Activated CD4-positive, alpha-beta T cell treated with anti-CD3 and anti-CD28 coated beads, Interleukin-2, amount 50 U/mL, for 4 hours (primary cell): ENCODE results near the gene GPR61.

Source experiments
- DNase-seq, 2 experiments: peaks; one replicate each; pipeline ENCODE4 v3.0.0-alpha.2; 2020

The GPR61 gene, protein sequence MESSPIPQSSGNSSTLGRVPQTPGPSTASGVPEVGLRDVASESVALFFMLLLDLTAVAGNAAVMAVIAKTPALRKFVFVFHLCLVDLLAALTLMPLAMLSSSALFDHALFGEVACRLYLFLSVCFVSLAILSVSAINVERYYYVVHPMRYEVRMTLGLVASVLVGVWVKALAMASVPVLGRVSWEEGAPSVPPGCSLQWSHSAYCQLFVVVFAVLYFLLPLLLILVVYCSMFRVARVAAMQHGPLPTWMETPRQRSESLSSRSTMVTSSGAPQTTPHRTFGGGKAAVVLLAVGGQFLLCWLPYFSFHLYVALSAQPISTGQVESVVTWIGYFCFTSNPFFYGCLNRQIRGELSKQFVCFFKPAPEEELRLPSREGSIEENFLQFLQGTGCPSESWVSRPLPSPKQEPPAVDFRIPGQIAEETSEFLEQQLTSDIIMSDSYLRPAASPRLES

DNA sequence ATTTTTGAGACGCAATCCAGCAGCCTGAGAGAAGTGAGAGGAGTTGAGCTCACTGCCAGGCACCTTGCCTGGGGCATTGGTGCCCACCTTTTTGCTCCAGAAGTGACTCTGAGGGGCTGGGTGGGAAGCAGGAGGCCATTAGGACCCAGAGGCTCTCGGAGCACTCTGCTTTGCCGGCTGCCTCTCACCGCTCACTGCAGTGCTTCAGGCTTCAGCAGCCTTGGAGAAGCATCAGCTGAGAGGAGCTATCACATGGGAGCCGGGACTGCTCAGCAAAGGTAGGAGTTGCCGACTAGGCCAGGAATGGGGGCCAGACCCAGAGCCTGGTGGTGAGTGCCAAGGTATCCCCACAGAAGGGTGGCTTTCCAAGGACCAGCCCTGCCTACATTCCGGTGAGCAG lies at the start of gene GPR61:
GPR61 (plus strand) TSS at position 197 of the 400 bp plus-strand sequence. CDS start 3,151 bp downstream, outside the sequence.
- DNase-seq: no peak

DNA sequence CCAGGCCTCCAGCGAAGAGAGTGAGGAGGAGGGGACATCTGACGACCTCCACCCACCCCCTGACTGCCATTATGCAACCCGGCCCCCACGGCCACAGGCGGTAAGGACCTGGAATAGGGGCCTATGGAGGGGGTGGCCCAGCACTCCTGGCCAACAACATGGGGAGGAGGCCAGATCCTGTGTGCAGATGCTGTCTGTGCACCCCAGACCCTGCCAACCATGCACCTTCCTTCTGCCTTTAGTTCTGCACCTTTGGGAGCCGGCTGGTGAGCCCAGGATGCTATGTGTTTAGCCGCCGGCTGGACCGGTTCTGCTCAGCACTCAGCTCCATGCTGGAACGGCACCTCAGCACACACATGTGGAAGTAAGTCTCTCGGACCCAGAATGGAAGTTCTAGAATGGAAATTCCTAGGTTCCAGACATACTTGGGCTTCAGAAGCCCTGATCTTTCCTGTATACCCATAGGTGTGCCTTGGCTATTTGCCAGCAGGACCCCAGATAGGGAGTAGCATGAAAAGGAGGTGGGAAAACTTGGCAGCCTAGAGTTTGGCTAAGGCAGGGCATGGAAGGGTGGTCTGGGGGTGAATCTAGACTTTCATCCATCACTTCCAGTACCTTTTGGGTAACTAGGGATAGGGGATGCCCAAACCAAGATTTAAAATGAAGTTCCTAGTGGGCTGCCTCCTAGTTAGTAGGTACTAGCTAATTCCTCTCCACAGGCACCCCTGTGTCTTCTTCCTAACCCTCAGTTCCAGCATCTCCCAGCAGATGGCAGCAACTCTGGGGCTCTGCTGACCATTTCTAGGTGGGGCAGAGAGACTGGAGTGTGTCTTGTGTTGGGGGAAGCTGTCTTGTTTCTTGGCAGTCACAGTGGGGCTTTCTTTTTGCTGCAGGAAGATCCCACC lies 49.4 kb upstream of the GPR61 start:
- DNase-seq: peak; percentile 76 to 79

DNA sequence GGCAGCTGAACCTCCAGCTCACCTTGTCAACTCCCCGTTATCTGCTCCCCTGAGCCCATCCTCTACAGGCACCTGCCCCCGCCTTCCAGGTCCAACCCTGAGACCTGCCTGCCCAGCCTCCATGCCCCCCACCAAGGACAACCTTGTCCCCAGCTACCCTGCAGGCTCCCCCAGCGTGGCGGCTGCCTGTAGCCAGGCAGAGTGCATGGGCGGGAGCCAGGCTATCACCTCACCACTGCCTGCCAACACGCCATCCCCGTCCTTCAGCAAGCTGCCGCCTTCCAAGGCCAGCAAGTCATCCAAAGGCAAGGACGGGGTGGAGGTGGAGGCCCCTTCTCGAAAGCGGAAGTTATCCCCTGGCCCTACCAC lies 48.8 kb upstream of the GPR61 start:
- no peak for DNase-seq

DNA sequence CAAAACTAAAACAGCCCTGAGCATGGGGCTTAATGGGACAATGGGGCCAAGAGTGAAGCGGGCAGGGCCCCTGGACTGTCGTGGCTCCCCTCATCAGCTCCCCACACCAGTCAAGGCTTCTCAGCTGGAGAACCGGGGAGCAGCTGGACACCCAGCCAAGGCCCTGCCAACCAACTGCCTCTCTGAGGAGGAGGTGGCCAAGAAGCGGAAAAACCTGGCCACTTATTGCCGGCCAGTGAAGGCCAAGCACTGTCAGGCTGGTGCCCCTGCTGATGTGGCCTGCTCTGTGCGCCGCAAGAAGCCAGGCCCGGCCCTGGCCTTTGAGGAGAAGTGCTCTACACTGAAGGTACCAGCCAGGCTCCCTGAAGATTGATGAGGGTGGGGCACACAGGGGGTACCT lies 48.3 kb upstream of the GPR61 start:
- DNase-seq: no peak

DNA sequence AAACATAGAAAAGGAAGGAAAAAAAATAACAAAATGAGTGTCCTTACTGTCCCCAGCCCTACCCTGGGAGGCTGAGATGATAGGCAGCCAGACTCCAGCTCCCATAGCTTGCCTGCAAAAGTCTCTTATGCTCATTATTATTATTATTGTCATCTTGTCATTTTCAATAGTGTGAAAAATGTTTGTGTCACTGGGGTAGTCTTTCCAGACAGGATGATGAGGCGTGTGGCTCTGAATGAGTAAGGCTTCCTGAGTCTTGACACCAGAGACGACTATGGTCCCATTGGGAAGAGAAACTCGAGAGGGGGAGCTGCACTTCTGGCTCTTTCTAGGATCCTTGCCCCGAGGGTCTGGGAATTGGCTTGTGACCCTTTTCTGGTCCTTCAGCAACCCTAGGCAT lies 46.9 kb upstream of the GPR61 start:
- DNase-seq: no peak

DNA sequence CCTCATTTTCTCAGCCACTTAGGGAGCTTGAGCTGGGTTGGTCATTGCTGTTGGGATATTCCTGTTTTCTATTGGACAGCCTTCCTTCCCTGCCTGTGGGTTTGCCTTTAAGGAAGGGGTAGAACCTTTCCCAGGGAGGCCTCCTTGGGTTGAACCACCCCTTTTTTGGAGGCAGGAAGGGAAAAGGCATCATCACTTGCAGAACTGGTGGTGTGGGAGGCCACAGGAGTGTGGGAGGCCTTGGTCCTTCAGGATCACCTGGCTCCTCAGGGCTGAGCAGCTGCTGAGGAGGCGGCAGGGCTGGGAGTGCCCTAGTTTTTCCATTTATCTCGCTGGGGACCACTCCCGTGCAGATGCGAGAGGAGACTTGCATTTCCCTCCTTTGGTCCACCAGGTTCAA lies 46.4 kb upstream of the GPR61 start:
- DNase-seq: no peak

DNA sequence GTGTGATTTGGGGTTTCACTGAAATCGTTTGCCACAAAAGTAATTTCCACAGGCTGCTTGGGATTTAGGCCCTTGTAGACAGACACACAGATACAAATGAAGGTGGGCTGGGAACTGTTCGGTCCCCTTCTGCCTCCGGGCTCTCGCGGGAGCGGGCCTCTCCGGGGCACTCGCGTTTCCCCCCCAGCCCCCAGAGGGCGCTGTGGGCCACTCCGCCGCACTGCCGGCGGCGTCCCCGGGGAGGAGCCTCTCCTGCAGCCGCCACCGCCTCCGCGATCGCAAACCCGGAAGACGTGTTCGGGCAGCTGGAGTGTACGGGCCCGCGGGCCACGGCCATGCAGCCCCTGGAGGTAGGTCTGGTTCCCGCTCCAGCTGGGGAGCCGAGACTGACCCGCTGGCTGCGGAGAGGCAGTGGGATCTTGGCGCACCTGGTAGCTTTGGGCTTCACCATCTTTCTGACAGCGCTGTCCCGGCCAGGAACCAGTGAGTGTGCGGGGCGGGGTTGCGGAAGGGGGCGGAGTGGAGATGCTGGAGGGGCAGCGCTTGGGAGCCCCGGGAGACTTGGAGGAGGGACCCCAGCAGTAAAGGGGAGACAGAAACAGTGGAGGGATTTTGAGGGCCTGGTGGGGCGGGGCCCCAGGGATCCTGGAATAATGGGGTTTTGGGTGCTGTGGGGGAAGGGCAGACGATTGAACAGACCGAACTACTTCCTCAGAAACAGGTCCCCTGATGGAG lies 45.7 kb upstream of the GPR61 start, which contains the start of gene CYB561D1:
CYB561D1 (plus strand) TSS at position 290 of the 735 bp plus-strand sequence; CDS start at position 336, 46 bp downstream.
- DNase-seq: peak; percentile 83 to 84

DNA sequence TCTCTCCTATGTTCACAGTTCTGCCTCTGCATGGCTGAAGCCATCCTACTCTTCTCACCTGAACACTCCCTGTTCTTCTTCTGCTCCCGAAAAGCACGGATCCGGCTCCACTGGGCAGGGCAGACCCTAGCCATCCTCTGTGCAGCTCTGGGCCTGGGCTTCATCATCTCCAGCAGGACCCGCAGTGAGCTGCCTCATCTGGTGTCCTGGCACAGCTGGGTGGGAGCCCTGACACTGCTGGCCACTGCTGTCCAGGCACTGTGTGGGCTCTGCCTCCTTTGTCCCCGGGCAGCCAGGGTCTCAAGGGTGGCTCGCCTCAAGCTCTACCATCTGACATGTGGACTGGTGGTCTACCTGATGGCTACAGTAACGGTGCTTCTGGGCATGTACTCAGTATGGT lies 43.9 kb upstream of the GPR61 start:
- no peak for DNase-seq

DNA sequence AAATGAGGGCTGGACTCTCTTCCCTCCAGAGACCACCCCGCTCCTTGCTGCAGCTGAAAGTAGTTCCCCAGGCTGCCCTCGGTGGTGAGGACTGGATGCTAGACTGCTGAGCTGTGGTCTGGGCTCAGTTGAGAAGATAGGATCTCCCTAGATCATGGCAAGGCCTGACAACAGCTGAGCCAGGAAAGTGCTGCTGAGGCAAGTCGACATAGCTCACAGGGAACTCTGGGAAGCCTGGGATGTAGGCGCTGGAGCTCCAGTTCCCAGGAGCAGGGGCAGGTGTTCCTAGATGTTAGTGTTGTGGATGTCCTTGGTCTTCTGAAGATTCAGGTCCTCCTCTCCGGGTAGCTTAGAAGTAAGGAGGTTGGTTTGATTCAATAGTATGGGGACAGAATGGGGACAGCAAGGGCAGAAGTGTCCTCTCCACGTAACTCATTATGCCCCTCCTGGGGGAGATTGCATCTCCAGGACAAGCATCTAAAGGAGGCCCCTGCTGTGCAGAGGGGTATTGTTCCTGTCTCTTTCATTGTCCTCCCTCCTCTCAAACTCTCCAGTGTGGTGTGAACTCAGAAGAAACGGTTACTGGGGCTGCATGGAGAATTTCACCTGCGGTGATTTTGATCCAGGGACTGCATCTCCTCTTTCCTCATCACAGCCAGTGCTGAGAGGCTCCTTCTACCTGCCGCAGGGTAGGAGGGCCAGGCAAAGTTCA lies 42.1 kb upstream of the GPR61 start:
- no peak for DNase-seq

DNA sequence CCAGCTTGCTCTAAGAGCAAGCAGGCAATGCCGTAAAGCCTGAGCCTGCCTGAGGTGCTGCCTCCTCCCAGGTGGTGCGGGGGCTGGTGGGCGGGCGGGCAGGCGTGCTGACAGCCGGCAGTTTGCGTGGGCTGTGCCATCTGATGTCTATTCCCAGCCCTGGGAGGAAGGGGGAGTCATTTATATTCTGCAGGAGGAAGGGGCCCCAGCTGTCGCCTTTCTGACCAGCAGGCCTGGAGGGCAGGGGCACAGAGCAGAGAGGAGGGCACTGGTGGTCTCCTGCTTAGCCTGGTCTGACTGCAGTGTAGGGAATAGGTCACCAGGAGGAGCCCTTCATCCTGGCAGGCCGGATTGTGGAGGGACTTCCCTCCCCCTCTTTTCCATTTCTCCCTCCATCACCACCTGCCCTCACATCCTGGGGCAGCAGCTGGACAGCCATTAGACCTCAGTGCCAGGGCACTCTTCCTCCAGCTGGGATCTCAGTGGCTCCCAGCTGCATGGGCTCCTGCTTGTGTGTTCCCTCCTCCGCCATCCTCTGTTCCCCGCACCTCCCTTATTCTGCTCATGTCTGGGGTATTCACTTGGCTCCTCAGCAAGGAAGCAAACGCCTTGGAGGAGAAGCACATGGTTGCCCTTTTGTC lies 41.4 kb upstream of the GPR61 start:
- DNase-seq: peak; percentile 44 to 55

DNA sequence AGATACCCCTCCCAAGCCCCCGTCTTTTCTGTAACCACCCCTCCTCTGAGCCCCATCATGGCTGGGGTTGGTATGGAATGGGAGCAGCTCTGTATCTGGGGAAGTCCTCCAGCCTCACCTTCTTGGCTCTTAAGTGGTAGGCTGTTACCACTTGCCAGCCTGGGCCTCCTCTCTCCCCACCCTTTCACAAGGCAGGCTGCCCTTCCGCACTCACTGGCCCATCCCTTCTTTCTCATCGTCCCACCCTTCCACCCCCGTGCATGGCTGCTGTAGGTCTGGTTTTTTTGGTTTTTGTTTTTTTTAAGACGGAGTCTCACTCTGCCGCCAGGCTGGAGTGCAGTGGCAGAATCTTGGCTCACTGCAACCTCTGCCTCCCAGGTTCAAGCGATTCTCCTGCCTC lies 40.6 kb upstream of the GPR61 start:
- no peak for DNase-seq

DNA sequence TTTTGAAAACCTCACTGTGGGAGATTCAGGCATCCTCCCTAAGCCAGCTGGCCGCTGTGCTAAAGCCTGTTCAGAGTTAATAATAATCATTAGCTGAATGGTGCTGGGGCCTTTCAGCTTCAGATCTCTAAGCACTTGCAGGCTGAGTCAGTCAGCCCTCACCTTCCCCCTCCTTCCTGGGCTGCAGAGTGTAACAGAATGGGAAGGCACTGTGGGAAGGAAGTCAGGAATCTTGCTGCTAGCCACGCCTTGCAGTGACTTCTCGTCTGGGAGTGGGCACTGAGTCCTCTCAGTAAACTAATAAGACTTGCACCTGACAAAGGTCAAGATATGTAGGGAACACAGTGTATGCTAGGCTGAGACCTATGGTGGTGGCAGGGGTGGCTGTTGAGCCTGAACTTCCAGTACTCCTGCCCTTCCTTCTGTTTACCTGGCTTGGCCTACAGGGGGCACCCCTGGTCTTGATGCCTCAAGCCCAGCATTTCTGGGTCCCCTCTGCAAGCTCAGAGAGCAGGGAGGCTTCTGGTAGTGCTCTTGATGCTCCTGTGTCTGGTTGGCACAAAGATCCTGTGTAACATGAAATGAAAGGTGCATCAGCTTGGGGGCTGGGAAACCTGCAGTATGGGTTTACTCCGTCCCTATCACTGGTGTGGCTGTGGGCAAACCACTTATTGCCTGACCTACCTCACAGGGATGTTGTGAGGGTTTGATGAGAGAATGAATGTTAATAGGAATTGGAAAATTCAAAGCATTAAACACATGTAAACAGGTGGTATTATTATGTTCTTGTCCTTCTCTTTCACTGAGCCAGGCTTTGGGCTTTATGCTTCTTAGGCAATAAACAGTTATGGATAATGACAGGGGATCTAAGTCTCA lies 39.8 kb upstream of the GPR61 start:
- DNase-seq: peak; percentile 53 to 54

DNA sequence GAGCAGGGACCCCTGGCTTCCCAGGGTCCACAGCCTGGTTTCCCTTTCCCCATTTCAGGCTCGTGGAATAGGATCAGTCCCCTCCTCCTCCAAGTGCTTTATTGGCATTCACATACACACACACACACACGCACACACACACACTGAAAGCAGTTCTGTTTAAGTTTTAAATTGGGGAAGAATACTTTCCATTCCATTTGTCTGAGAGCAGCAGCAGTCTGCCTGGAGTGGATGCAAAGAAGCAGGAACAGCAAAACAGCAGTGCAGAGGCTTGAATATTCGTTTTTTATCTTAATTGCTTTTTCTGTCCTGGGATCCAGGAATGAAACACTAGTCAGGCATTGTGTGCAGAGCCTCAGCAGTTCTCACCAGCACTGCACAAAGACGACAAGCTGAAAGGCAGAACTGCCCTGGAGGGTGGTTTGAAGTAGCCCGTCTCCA lies 38.7 kb upstream of the GPR61 start:
- DNase-seq: no peak

DNA sequence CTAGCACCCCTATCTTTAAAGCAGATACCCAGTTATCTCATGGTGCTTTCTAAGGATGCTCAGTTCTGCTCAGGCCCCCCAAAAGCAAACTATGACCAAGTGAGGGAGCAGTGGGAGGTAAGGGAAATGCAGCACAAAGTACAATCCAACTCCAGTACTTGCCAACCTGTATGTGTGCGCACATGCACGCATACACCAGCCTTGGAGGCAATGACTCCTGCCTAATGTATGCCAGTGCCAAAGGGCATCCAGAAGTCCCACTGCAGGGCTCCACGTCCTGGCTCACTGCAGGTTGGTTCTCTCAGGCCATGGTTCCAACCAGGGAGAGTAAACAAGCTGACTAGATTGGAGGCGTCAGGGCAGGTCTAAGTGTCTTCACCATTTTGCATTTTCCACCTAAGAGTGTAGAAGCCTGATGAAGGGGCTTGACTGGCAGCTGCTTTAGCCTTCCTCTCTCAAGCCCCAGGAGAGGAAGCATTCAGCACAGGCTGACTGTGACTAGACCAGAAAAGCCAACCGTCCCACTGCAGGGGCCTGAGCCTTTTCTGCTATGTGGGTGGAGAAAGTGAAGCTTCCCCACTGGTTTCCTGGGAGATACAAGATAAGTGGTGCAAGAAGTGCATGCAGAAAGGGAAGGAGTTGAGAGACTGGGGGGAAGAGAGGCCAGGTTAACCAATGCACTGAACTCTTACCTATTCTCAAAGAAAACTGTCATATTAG lies 37.9 kb upstream of the GPR61 start:
- no peak for DNase-seq

DNA sequence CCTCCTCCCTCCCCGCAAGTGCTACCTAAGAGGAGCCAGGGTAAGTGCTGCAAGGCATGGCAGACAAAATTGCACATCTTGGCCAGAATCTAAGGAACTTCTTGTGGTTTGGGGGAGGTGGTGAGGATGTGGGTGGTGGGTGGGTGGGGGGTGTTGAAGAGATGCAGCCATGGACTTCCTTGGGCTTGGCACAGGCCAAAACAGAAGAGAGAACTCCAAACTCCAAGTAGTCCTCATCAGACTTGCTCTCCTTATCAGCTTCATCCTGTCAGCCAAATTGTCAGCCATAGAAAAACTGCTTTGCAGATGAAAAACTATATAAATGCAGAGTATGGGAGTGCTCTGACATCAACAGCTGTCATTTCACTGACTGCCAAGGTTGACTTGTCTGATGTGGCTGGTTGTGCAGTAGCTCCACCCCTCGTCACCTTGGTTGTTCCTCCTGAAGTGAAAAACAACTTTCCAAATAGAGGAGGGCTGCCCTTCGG lies 37.3 kb upstream of the GPR61 start:
- peak in 1 of 2 experiments; percentile 39 for DNase-seq

DNA sequence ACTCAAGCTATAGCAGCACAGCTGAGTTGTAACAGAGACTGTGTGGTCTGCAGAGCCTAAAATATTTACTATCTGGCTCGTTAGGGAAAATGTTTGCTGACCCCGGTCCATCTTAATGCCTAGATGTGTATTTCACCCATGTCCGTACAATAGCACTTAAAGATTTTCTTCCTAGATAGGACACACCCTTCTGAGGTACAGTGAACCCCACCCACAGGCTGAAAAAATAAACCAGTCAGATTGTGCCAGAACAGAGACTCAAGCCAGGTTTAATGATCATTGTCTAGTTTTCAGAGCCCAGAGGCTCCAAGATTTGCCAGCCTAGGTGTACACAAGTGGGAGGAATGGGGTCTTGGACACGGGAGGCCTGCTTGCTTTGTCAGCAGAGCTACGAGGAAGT lies 35.7 kb upstream of the GPR61 start:
- DNase-seq: no peak

DNA sequence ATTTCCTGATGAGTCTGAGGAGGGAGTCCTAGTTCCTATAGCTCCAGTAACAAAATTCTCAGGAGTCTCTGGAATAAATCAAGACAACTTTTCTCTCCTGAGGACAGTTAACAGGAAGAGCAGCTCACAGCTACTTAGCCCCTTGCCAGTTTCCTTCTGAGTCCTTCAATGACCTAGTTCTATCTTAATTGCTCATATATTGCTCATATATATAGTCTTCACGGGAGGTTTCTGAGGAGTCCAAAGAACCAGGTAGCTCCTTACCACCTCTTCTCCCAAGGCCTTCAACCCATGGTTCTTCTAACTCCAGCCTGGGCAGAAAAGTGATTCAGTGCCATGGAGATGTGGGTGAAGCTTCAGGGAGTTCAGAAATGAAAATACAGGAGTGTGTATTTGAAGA lies 34.7 kb upstream of the GPR61 start:
- DNase-seq: no peak

DNA sequence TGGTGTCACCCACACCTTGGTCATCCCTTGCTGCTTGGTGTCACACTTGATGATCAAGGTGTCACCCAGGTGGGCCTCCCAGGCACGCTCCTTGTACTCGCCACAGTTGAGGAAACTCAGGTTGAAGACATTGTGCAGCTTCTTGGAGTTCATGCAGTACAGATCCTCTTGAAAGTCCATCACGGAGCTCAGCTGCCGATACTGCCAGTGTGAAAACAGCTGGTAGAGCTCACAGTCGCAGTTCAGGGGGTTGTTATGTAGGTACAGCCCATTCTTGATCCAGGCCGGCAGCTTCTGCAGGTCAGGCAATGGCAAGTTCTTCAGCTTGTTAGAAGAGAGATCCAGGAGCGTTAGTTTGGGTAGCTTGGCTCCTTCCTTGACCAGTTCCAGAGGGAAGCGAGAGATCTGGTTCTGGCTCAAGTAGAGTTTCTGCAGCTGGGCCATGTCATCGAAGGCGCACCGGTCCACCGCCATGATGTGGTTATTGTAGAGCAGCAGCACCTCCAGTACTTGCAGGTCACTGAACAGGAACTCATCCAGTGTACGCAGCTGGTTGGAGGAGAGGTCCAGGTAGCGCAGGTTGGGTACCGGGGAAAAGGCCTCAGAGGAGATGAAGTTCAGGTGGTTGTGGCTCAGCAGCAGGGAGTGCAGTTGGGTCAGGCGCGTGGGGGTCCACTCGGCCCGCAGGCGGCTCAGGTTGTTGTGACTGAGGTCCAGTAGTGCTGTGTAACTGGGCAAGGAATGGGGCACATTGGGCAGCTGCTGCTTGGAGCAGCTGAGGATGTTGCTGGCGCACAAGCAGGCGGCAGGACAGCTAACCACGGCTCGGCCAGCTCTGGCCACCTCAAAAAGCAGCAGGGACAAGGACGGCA lies 31.4 kb upstream of the GPR61 start:
- no peak for DNase-seq

DNA sequence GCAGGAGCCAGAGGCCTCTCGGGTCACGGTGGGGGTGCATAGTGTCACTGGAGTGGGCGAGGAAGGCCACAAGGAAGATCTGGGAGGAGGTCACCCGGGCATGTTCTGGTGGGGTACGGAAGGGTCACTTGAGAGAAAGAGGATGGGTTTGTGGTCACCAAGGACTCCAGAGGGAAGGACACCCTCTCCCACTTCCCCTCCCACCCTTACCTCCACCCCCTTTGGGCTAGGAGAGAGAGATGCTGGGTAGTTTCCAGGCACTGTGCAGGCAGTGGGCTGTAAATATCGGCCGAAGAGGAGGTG lies 30.8 kb upstream of the GPR61 start:
- no peak for DNase-seq
